Spleen (tissue), 11 donors: Measurements from ENCODE around the gene CCDC157. TPM values are rescaled to one million over a fixed set of nuclear protein-coding genes. Genes with fewer than 3 reads are reported as not detected.
A peak's percentile ranks its signal among the peaks of the same experiment; 100 is the strongest.

ENCODE experiments used
- DNase-seq: peaks from one replicate; pipeline ENCODE4 v3.0.0-alpha.2; 2020
- H3K27ac ChIP-seq, 8 donors: fragments of 200-600 bp; sonication (generic) in 7 of 8; 1 replicate in 4 of 8; 2 replicates in 4 of 8; pipeline versions ENCODE4 v1.5.0 to v1.8.0; 2016 to 2021; ENCODE audit warnings: inconsistent platforms in 4 of 8, mild to moderate bottlenecking in 4 of 8, moderate library complexity in 1 of 8
- H3K27me3 ChIP-seq, 7 donors: fragments of 200-600 bp; sonication (generic) in 6 of 7; replicated peaks in 1 of 7; 1 replicate in 4 of 7; 2 replicates in 3 of 7; pipeline versions ENCODE4 v1.5.0 to v1.8.0; 2016 to 2021; ENCODE audit warnings: inconsistent platforms in 3 of 7, mild to moderate bottlenecking in 1 of 7
- H3K36me3 ChIP-seq, 6 donors: fragments of 200-600 bp; sonication (generic) in 5 of 6; 1 replicate in 4 of 6; 2 replicates in 2 of 6; pipeline versions ENCODE4 v1.5.0 to v1.8.0; 2016 to 2021; ENCODE audit warnings: inconsistent platforms in 2 of 6
- H3K4me1 ChIP-seq, 6 donors: fragments of 200-600 bp; sonication (generic) in 5 of 6; 1 replicate in 3 of 6; 2 replicates in 3 of 6; pipeline versions ENCODE4 v1.5.0 to v1.8.0; 2016 to 2021; ENCODE audit warnings: inconsistent platforms in 3 of 6
- H3K4me3 ChIP-seq, 8 donors: fragments of 200-600 bp; sonication (generic) in 7 of 8; 1 replicate in 4 of 8; 2 replicates in 4 of 8; pipeline versions ENCODE4 v1.5.0 to v1.8.0; 2016 to 2021; ENCODE audit warnings: inconsistent platforms in 4 of 8, mild to moderate bottlenecking in 4 of 8, moderate library complexity in 2 of 8
- H3K9me3 ChIP-seq, 8 donors: fragments of 200-600 bp; sonication (generic) in 7 of 8; 1 replicate in 4 of 8; 2 replicates in 4 of 8; pipeline versions ENCODE4 v1.5.0 to v1.8.0; 2016 to 2021; ENCODE audit warnings: inconsistent platforms in 4 of 8
- CTCF ChIP-seq, 11 experiments: fragments of 200-600 bp in 7 of 11; fragments of 450-650 bp in 4 of 11; sonication (generic) in 4 of 11; IDR thresholded peaks in 8 of 11; conservative IDR thresholded peaks in 3 of 11; 1 replicate in 7 of 11; 2 replicates in 4 of 11; pipeline versions ENCODE4 v1.4.0 to v1.8.0; 2016 to 2021; ENCODE audit warnings: antibody characterized with exemption in 11 of 11, inconsistent platforms in 4 of 11, mild to moderate bottlenecking in 1 of 11
- POLR2A ChIP-seq, 3 donors: fragments of 450-650 bp; IDR thresholded peaks; one replicate each; pipeline ENCODE4 v1.5.1; 2017; ENCODE audit warnings: antibody characterized with exemption in 3 of 3, mild to moderate bottlenecking in 1 of 3
- POLR2AphosphoS5 ChIP-seq, 3 donors: sonication (generic); formaldehyde crosslinking; IDR thresholded peaks; one replicate each; pipeline ENCODE4 v1.5.1; 2017; ENCODE audit warnings: antibody characterized with exemption in 3 of 3
- WGBS, 5 donors: extraction: QIAGEN DNeasy Blood & Tissue Kit in 3 of 5; methylation state at CpG; one replicate each; pipeline versions ENCODE4 v1.1.5 to v1.1.7; 2013 to 2018; 5-methylcytosine and 5-hydroxymethylcytosine counted together
- intact Hi-C: fragments of 100-400 bp; cut with DNase I; formaldehyde crosslinking; loops from one replicate; pipeline ENCODE4 v1.15.0; 2023; ENCODE audit warnings: low total_unique reads
- polyA plus RNA-seq, 3 donors: library from polyadenylated mRNA; stranded (reverse); fragments of 200-250 nt; gene quantifications; one replicate each; pipeline ENCODE4 v1.2.1, GENCODE V29; 2013
- total RNA-seq, 7 donors: library from RNA; depleted of rRNA in 3 of 7; stranded (reverse); fragments of >200 nt in 3 of 7; fragmentation: NEBNext Ultra II Directional in 4 of 7; extraction: Animal tissue kit (Norgen Biotek cat#: 25700) in 4 of 7; gene quantifications; one replicate each; pipeline versions ENCODE4 v1.1.0 to v1.2.1, GENCODE V29; 2016 to 2021
- donor health status: healthy with polysubstance abuse.
- donor health status: DM: no; HTN: no; CAD: no; lungs with moderate emphysema.
- donor health status: DM: no; HTN: no; CAD: no.
- donor health status: Bipolar disorder and iron deficiency.
- donor health status: healthy.
- donor health status: DM: no; HTN: no; CAD: no.
- donor health status: DM: yes; HTN: yes; CAD: no.

Gene CCDC157
- total and polyA plus RNA-seq, 10 donors: 2.1 to 8.1 (median 3.7) TPM

- WGBS, 5 donors: 92 to 96% (median 93%) methylated on average over 7 of the region's 7 CpGs
- Histone ChIP-seq H3K4me1 (peaks cover 4 to 58% (median 38%) of the 10 kb centered on the region in 6 donors), H3K27me3 (no peaks in the 10 kb centered on the region), H3K27ac (peak overlapping the region in 3 of 8 donors; percentile 2 to 42 (median 14)), H3K9me3 (no peaks in the 10 kb centered on the region), H3K4me3 (no peak overlapping the region), H3K36me3 (peaks cover 14 to 100% (median 100%) of the 10 kb centered on the region in 6 donors)
- intact Hi-C loops: no loop called here
- peak in 2 of 3 donors; percentile 11 to 13 for TF ChIP-seq POLR2AphosphoS5 (IDR thresholded peaks at IDR 0.05)
- TF ChIP-seq CTCF (IDR thresholded peaks at IDR 0.05 in 8 of 11, conservative IDR thresholded peaks at IDR 0.05 in 3 of 11): no peak
- TF ChIP-seq POLR2A (IDR thresholded peaks at IDR 0.05): no peak
- DNase-seq: no peak
Measured at GRCh38 chr22:30338802-30339201, 18.0 kb upstream of the CCDC157 start.

- intact Hi-C loops: no loop called here
- peaks cover 4 to 74% (median 47%) of the 10 kb centered on the region in 6 donors for H3K4me1 ChIP-seq
- no peaks in the 10 kb centered on the region for H3K9me3 ChIP-seq
- peak overlapping the region in 5 of 8 donors; percentile 51 to 77 (median 64) for H3K27ac ChIP-seq
- peaks cover 12 to 100% (median 100%) of the 10 kb centered on the region in 6 donors for H3K36me3 ChIP-seq
- no peak overlapping the region for H3K4me3 ChIP-seq
- DNase-seq: peak; percentile 85
- WGBS, 5 donors: 63 to 75% (median 70%) methylated on average over 13 to 16 of the region's 16 CpGs
- no peaks in the 10 kb centered on the region for H3K27me3 ChIP-seq
- TF ChIP-seq POLR2AphosphoS5 (IDR thresholded peaks at IDR 0.05) (peak; percentile 75 to 88 (median 84)), CTCF (IDR thresholded peaks at IDR 0.05 in 8 of 11, conservative IDR thresholded peaks at IDR 0.05 in 3 of 11) (no peak)
Measured at GRCh38 chr22:30340911-30341685, 15.7 kb upstream of the CCDC157 start.

- TF ChIP-seq CTCF (IDR thresholded peaks at IDR 0.05 in 8 of 11, conservative IDR thresholded peaks at IDR 0.05 in 3 of 11) (no peak), POLR2A (IDR thresholded peaks at IDR 0.05) (no peak), POLR2AphosphoS5 (IDR thresholded peaks at IDR 0.05) (peak in 1 of 3 donors; percentile 18)
- intact Hi-C loops: no loop called here
- WGBS, 5 donors: 86 to 95% (median 90%) methylated on average over 13 of the region's 13 CpGs
- DNase-seq: no peak
- Histone ChIP-seq H3K27ac (peak overlapping the region in 1 of 8 donors; percentile 5), H3K27me3 (no peaks in the 10 kb centered on the region), H3K4me1 (peaks cover 14 to 82% (median 61%) of the 10 kb centered on the region in 6 donors), H3K4me3 (no peak overlapping the region), H3K9me3 (no peaks in the 10 kb centered on the region), H3K36me3 (peaks cover 5 to 100% (median 99%) of the 10 kb centered on the region in 6 donors)
Measured at GRCh38 chr22:30344447-30345200, 12.2 kb upstream of the CCDC157 start.
